ENCODE measurements around the gene HLA-B. TPM values are rescaled to one million over a fixed set of nuclear protein-coding genes. Genes with fewer than 3 reads are reported as not detected.

Gene HLA-B
- total and polyA plus RNA-seq, 8 donors = 134 to 1,907 (median 633) TPM

DNA sequence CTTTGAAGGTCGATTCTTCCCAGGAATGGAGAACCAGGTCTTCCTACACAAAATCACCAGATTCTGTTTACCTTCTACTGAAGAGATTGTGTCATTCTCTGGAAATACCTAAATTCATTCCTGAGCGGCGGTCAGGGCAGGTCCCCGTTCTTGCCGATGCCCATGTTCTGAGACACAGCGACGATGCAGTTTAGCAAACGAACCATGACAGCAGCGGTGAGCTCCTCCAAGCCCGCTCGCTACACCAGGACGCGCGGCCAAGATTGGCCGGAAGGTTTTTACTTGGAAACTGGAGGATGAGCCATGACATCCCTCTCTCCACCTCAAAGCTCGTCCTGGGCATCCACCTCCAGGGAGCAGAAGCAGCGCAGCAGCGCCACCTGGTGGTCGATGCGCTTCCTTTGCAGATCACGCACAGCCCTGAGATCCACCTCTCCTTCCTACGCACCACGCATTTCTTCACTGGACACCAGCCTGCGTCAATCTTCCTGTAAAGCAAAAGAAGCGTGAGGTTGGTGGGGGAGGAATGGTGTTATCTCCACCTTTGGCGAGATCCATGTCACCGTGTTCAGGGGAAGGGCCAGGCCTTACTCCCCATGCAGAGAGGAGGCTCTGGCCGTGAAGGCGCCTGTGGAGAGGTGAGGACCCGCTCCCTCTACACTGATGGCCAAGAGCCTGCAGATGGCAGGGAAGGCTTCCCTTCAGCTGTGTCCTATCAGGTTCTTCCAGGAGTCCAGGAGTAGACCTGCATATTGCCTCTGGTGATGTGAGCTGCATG lies 9.9 kb upstream of the HLA-B start:
- H3K4me1 ChIP-seq = peaks cover 0 to 9% (median 9%) of the 10 kb centered on the region in 4 donors
- peaks cover 0 to 36% (median 0%) of the 10 kb centered on the region in 3 donors for H3K27me3 ChIP-seq
- WGBS, 5 donors = 2 to 5% (median 4%) methylated on average over 30 of the region's 30 CpGs
- TF ChIP-seq EP300 (IDR thresholded peaks at IDR 0.05) (no peak), POLR2A (IDR thresholded peaks at IDR 0.05) (no peak), POLR2AphosphoS5 (IDR thresholded peaks at IDR 0.05) (peak in 2 of 3 donors; percentile 70 to 78)
- TF ChIP-seq, protein P1, sequence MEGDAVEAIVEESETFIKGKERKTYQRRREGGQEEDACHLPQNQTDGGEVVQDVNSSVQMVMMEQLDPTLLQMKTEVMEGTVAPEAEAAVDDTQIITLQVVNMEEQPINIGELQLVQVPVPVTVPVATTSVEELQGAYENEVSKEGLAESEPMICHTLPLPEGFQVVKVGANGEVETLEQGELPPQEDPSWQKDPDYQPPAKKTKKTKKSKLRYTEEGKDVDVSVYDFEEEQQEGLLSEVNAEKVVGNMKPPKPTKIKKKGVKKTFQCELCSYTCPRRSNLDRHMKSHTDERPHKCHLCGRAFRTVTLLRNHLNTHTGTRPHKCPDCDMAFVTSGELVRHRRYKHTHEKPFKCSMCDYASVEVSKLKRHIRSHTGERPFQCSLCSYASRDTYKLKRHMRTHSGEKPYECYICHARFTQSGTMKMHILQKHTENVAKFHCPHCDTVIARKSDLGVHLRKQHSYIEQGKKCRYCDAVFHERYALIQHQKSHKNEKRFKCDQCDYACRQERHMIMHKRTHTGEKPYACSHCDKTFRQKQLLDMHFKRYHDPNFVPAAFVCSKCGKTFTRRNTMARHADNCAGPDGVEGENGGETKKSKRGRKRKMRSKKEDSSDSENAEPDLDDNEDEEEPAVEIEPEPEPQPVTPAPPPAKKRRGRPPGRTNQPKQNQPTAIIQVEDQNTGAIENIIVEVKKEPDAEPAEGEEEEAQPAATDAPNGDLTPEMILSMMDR (IDR thresholded peaks at IDR 0.05) = peak in 6 of 7 experiments; percentile 78 to 98 (median 93)
- H3K27ac ChIP-seq = no peak overlapping the region
- intact Hi-C loops (cut with DNase I; ENCODE audit: low total_unique reads) = loop anchor here (5.0 kb wide), 2 partner anchors 170 to 230 kb away; partner anchors contain the start of gene PSORS1C2
- H3K4me3 ChIP-seq = peak overlapping the region; percentile 24 to 36 (median 32)
- H3K9me3 ChIP-seq = peaks cover 0 to 2% (median under 1%) of the 10 kb centered on the region in 4 donors
- DNase-seq = peak; percentile 86 to 96
- no peaks in the 10 kb centered on the region for H3K36me3 ChIP-seq

DNA sequence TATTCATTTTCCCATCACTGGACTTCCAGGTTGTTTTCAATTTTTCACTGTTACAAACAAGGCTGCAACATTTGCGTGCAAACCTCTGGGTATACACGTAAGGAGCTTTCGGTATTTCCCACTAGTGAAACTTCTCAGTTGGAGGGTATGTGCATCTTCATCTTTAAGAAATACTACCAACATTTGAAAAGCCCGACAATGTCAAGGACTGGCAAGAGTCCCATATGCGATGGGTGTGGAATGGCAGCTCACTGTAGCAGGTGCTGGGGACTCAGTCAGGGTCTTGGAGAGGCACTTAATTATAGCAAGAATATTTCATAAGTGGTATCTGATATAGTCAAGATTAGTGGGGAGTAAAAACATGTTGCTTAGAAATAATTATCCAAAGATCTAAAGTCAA lies 8.9 kb upstream of the HLA-B start:
- Histone ChIP-seq H3K4me1 (peaks cover 0 to 9% (median 9%) of the 10 kb centered on the region in 4 donors), H3K27ac (no peak overlapping the region), H3K27me3 (peaks cover 0 to 36% (median 0%) of the 10 kb centered on the region in 3 donors), H3K9me3 (no peaks in the 10 kb centered on the region), H3K36me3 (no peaks in the 10 kb centered on the region), H3K4me3 (no peak overlapping the region)
- DNase-seq = no peak
- intact Hi-C loops (cut with DNase I; ENCODE audit: low total_unique reads) = loop anchor here (5.0 kb wide), 2 partner anchors 169 to 229 kb away; partner anchors contain the start of gene PSORS1C2
- no peak for TF ChIP-seq POLR2A (IDR thresholded peaks at IDR 0.05)
- TF ChIP-seq, protein P1 (IDR thresholded peaks at IDR 0.05) = no peak
- TF ChIP-seq POLR2AphosphoS5 (IDR thresholded peaks at IDR 0.05) = no peak
- no peak for TF ChIP-seq EP300 (IDR thresholded peaks at IDR 0.05)
- 75 to 87% (median 78%) methylated on average over 5 of the region's 5 CpGs for WGBS, 5 donors

DNA sequence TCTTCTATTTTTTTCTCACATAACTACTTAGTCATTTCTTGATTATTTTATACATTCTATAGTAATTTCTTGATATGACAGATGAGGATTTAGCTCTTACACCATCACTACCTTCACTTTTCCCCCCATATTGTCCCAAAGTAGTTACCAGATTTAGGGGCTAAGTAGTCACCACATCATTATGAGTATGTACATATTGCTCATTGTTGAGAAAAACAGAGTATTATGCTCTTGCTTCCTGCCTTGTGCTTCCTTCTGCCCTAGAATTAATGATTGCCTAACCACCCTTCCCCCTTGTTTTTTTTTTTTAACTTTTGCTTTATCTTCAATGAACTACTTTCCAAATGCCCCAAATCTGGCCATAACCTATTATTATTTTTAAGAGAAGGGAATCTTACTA lies 6.8 kb upstream of the HLA-B start:
- intact Hi-C loops (cut with DNase I; ENCODE audit: low total_unique reads) = no loop called here

DNA sequence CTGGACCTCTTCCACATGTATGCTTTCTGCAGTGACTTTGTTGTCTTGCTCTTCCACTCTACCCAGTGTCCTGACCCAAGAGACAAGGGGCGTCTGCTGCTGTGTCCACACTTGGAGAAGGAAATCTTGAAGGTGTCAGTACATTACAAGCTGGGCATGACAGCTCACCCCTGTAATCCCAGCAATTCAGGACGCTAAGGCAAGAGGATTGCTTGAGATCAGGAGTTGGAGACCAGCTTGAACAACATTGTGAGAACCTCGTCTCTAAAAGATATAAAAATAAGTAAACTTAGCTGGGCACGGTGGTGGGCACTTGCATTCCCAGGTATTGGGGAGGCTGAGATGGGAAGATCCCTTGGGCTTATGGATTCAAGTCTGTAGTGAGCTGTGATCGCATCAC lies 5.8 kb upstream of the HLA-B start:
- Histone ChIP-seq H3K4me1 (peaks cover 0 to 9% (median 9%) of the 10 kb centered on the region in 4 donors), H3K36me3 (no peaks in the 10 kb centered on the region), H3K27ac (no peak overlapping the region), H3K9me3 (no peaks in the 10 kb centered on the region), H3K4me3 (no peak overlapping the region), H3K27me3 (peaks cover 0 to 24% (median 0%) of the 10 kb centered on the region in 3 donors)
- 31 to 75% (median 52%) methylated on average over 5 of the region's 5 CpGs for whole genome bisulfite sequencing, 5 donors
- intact Hi-C loops (cut with DNase I; ENCODE audit: low total_unique reads) = no loop called here
- no peak for DNase-seq
- TF ChIP-seq, protein P1 (IDR thresholded peaks at IDR 0.05) = no peak
- no peak for TF ChIP-seq POLR2A (IDR thresholded peaks at IDR 0.05)
- TF ChIP-seq POLR2AphosphoS5 (IDR thresholded peaks at IDR 0.05) = no peak
- TF ChIP-seq EP300 (IDR thresholded peaks at IDR 0.05) = no peak

More for the DNA sequence above, 6.8 kb upstream of the HLA-B start:
- Histone ChIP-seq H3K4me3 (no peak overlapping the region), H3K27me3 (peaks cover 0 to 30% (median 0%) of the 10 kb centered on the region in 3 donors), H3K9me3 (no peaks in the 10 kb centered on the region), H3K27ac (no peak overlapping the region), H3K4me1 (peaks cover 0 to 9% (median 9%) of the 10 kb centered on the region in 4 donors), H3K36me3 (no peaks in the 10 kb centered on the region)
- no peak for TF ChIP-seq EP300 (IDR thresholded peaks at IDR 0.05)
- TF ChIP-seq, protein P1 (IDR thresholded peaks at IDR 0.05) = no peak
- no peak for TF ChIP-seq POLR2AphosphoS5 (IDR thresholded peaks at IDR 0.05)
- TF ChIP-seq POLR2A (IDR thresholded peaks at IDR 0.05) = no peak
- no peak for DNase-seq

All from stomach (tissue), 9 donors.